Neuronal stem cell (in vitro differentiated cells): ENCODE measurements around the gene SLC35A4.

ENCODE experiments used
- DNase-seq: peaks from one replicate; pipeline ENCODE4 v3.0.0-alpha.2; 2013; ENCODE audit warnings: low spot score
- H2AFZ ChIP-seq: one replicate; pipeline ENCODE4 v1.6.1; 2013; ENCODE audit warnings: mild to moderate bottlenecking, low read length, inconsistent platforms
- H2AK5ac ChIP-seq: 2 replicates; pipeline ENCODE4 v1.6.1; 2013; ENCODE audit warnings: low read depth, mild to moderate bottlenecking, inconsistent platforms, low read length, moderate library complexity, mixed read lengths
- H2BK120ac ChIP-seq: 2 replicates; pipeline ENCODE4 v1.6.1; 2013; ENCODE audit warnings: low read depth, mild to moderate bottlenecking, inconsistent platforms, low read length, moderate library complexity, mixed read lengths
- H2BK12ac ChIP-seq: one replicate; pipeline ENCODE4 v1.6.1; 2013; ENCODE audit warnings: low read length, inconsistent platforms
- H2BK15ac ChIP-seq: 2 replicates; pipeline ENCODE4 v1.6.1; 2013; ENCODE audit warnings: mild to moderate bottlenecking, low read length, inconsistent platforms, mixed read lengths
- H2BK5ac ChIP-seq: one replicate; pipeline ENCODE4 v1.6.1; 2013; ENCODE audit warnings: inconsistent platforms, mild to moderate bottlenecking, low read length, moderate library complexity
- H3K14ac ChIP-seq: one replicate; pipeline ENCODE4 v1.6.1; 2013; ENCODE audit warnings: low read length, inconsistent platforms
- H3K18ac ChIP-seq: 2 replicates; pipeline ENCODE4 v1.6.1; 2013; ENCODE audit warnings: low read length, inconsistent platforms
- H3K23ac ChIP-seq: 2 replicates; pipeline ENCODE4 v1.6.1; 2013; ENCODE audit warnings: low read depth, mild to moderate bottlenecking, mixed read lengths, low read length, inconsistent platforms; ENCODE audit not compliant: poor library complexity
- H3K27ac ChIP-seq: replicated peaks from 3 replicates; pipeline ENCODE4 v1.5.1; 2013; ENCODE audit warnings: low read length, inconsistent platforms
- H3K27me3 ChIP-seq, 3 experiments: 2 replicates each; pipeline ENCODE4 v1.6.1; 2013; ENCODE audit warnings: low read length in 3 of 3, mild to moderate bottlenecking in 2 of 3, inconsistent platforms in 1 of 3, low read depth in 1 of 3, mixed read lengths in 1 of 3, moderate library complexity in 1 of 3; ENCODE audit not compliant: control insufficient read depth in 3 of 3, insufficient read depth in 3 of 3
- H3K36me3 ChIP-seq, 2 donors: replicated peaks in 1 of 2; 2 replicates each; pipeline ENCODE4 v1.6.1; 2013; ENCODE audit warnings: low read length in 2 of 2; ENCODE audit not compliant: control insufficient read depth in 2 of 2, insufficient read depth in 2 of 2
- H3K4ac ChIP-seq: 2 replicates; pipeline ENCODE4 v1.6.1; 2013; ENCODE audit warnings: inconsistent platforms, mild to moderate bottlenecking, low read length, moderate library complexity
- H3K4me1 ChIP-seq, 2 donors: 1 replicate in 1 of 2; 2 replicates in 1 of 2; pipeline ENCODE4 v1.6.1; 2013; ENCODE audit warnings: low read length in 2 of 2, low read depth in 1 of 2; ENCODE audit not compliant: control insufficient read depth in 2 of 2, insufficient read depth in 1 of 2
- H3K4me2 ChIP-seq: one replicate; pipeline ENCODE4 v1.6.1; 2013; ENCODE audit warnings: mild to moderate bottlenecking, low read length, inconsistent platforms; ENCODE audit not compliant: insufficient read depth, poor library complexity, severe bottlenecking
- H3K4me3 ChIP-seq, 2 donors: 2 replicates each; pipeline ENCODE4 v1.5.1; 2013; ENCODE audit warnings: low read length in 2 of 2, mild to moderate bottlenecking in 2 of 2, inconsistent platforms in 1 of 2, moderate library complexity in 1 of 2
- H3K79me1 ChIP-seq: one replicate; pipeline ENCODE4 v1.6.1; 2013; ENCODE audit warnings: low read depth, mild to moderate bottlenecking, inconsistent platforms, low read length, moderate library complexity
- H3K9ac ChIP-seq: one replicate; pipeline ENCODE4 v1.6.1; 2013; ENCODE audit warnings: mild to moderate bottlenecking, low read depth, low read length, inconsistent platforms; ENCODE audit not compliant: poor library complexity
- H3K9me3 ChIP-seq, 2 donors: replicated peaks in 1 of 2; 2 replicates each; pipeline versions ENCODE3 to v1.6.1; 2013; ENCODE audit warnings: low read length in 2 of 2, mild to moderate bottlenecking in 2 of 2, inconsistent platforms in 1 of 2, low read depth in 1 of 2, mixed read lengths in 1 of 2, moderate library complexity in 1 of 2; ENCODE audit not compliant: control insufficient read depth in 2 of 2, insufficient read depth in 1 of 2
- H4K8ac ChIP-seq: one replicate; pipeline ENCODE4 v1.6.1; 2013; ENCODE audit warnings: low read depth, mild to moderate bottlenecking, inconsistent platforms, low read length, moderate library complexity
- H4K91ac ChIP-seq: one replicate; pipeline ENCODE4 v1.6.1; 2013; ENCODE audit warnings: low read length, low read depth, mild to moderate bottlenecking, inconsistent platforms; ENCODE audit not compliant: poor library complexity
- WGBS, 2 donors: extraction: QIAGEN DNeasy Blood & Tissue Kit; methylation state at CpG; one replicate each; pipeline ENCODE4 v1.1.7; 2013; ENCODE audit warnings: missing lambda C conversion rate in 2 of 2, mixed read lengths in 1 of 2; ENCODE audit not compliant: insufficient read length in 2 of 2, insufficient replicate concordance in 1 of 2; ENCODE audit errors: extremely low coverage in 2 of 2; 5-methylcytosine and 5-hydroxymethylcytosine counted together

Gene SLC35A4

DNA sequence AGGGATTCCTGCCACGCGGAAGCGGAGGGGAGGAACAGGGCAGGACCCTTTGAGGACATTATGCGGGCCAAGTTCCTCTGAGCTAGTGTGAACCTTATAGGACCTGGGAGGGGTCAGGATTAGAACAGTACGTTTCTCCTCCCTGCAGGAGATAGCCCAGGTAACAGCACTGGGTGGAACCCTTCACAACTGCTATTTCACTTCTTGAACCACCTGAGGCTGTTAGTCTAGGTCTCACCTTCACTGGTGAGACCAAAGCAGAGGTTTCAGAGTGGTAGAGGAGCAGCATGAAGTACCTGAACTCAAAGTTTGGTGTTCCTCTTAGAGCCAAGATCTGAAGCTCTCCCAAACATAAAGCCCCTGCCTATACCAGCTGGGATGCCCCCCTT is 16.3 kb upstream of the SLC35A4 start:
- Histone ChIP-seq H3K79me1 (peaks cover 4% of the 10 kb centered on the region), H3K36me3 (peaks cover 27 to 95% of the 10 kb centered on the region in 2 donors), H3K9ac (peak overlapping the region; percentile 7), H3K4me1 (peaks cover 3 to 10% of the 10 kb centered on the region in 2 donors), H3K18ac (peak overlapping the region; percentile 6), H2BK15ac (no peak overlapping the region), H3K4me3 (peak overlapping the region in 1 of 2 donors; percentile 71), H4K8ac (no peak overlapping the region), H3K27me3 (no peaks in the 10 kb centered on the region), H3K14ac (no peak overlapping the region), H2BK5ac (no peak overlapping the region), H3K4ac (no peak overlapping the region), H3K23ac (no peak overlapping the region), H2BK120ac (no peak overlapping the region), H3K9me3 (no peaks in the 10 kb centered on the region), H3K27ac (no peak overlapping the region), H2AK5ac (no peak overlapping the region), H2AFZ (no peak overlapping the region), H4K91ac (no peak overlapping the region), H2BK12ac (no peak overlapping the region), H3K4me2 (peak overlapping the region; percentile 56)
- DNase-seq = no peak
- WGBS, 2 donors = no CpG with 5 or more reads among the region's 5 CpGs

DNA sequence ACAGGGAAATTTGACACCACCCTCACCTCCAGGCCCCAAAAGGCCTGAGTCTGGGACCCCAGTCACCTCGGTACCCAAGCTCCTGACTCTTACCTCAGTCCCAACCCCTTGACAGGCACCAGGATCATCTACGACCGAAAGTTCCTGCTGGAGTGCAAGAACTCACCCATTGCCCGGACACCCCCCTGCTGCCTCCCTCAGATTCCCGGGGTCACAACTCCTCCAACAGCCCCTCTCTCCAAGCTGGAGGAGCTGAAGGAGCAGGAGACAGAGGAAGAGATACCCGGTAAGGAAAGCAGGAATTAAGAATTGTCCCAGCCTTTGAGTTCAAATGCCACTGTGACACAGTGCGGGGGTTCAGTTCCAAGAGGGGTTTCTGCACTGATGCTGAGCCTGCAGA is 15.8 kb upstream of the SLC35A4 start:
- no peaks in the 10 kb centered on the region for H3K9me3 ChIP-seq
- no peak overlapping the region for H2AFZ ChIP-seq
- H3K79me1 ChIP-seq = peaks cover 4% of the 10 kb centered on the region
- WGBS, 2 donors = no CpG with 5 or more reads among the region's 7 CpGs
- no peak overlapping the region for H4K8ac ChIP-seq
- peaks cover 27 to 96% of the 10 kb centered on the region in 2 donors for H3K36me3 ChIP-seq
- no peak overlapping the region for H2BK5ac ChIP-seq
- H3K4ac ChIP-seq = no peak overlapping the region
- no peak for DNase-seq
- no peak overlapping the region for H2BK12ac ChIP-seq
- H4K91ac ChIP-seq = no peak overlapping the region
- H3K27me3 ChIP-seq = no peaks in the 10 kb centered on the region
- no peak overlapping the region for H3K4me3 ChIP-seq
- no peak overlapping the region for H3K18ac ChIP-seq
- no peak overlapping the region for H2BK15ac ChIP-seq
- H3K27ac ChIP-seq = no peak overlapping the region
- no peak overlapping the region for H3K14ac ChIP-seq
- H3K4me1 ChIP-seq = peaks cover 3 to 10% of the 10 kb centered on the region in 2 donors
- no peak overlapping the region for H3K4me2 ChIP-seq
- H2AK5ac ChIP-seq = no peak overlapping the region
- no peak overlapping the region for H2BK120ac ChIP-seq
- H3K23ac ChIP-seq = no peak overlapping the region
- no peak overlapping the region for H3K9ac ChIP-seq

- Histone ChIP-seq H2BK12ac (no peak overlapping the region), H4K8ac (no peak overlapping the region), H3K4me1 (peaks cover 3 to 10% of the 10 kb centered on the region in 2 donors), H2AK5ac (no peak overlapping the region), H2BK5ac (no peak overlapping the region), H3K27me3 (no peaks in the 10 kb centered on the region), H3K18ac (no peak overlapping the region), H3K79me1 (peaks cover 1% of the 10 kb centered on the region), H3K9me3 (no peaks in the 10 kb centered on the region), H4K91ac (no peak overlapping the region), H3K14ac (no peak overlapping the region), H3K27ac (no peak overlapping the region), H2AFZ (no peak overlapping the region), H3K9ac (no peak overlapping the region), H3K4me3 (no peak overlapping the region), H3K23ac (no peak overlapping the region), H3K4me2 (no peak overlapping the region), H3K4ac (no peak overlapping the region), H3K36me3 (peaks cover 24 to 96% of the 10 kb centered on the region in 2 donors), H2BK15ac (no peak overlapping the region), H2BK120ac (no peak overlapping the region)
- DNase-seq = no peak
- WGBS, 2 donors = no CpG with 5 or more reads among the region's 3 CpGs
These were observed 15.1 kb upstream of the SLC35A4 start for GRCh38 chr5:140549237-140550144.
